RWPE2 (cell line): ENCODE data around the gene CACNG4.

Experiments
- ATAC-seq: fragments of 200-7000 bp; cut with Tn5 transposase; 3 replicates; pipeline ENCODE4 v1.9.1; 2021; ENCODE audit warnings: low read depth
- DNase-seq: peaks from one replicate; pipeline ENCODE4 v3.0.0-alpha.2; 2020; ENCODE audit warnings: low spot score
- H3K27ac ChIP-seq: fragments of 450-650 bp; 2 replicates; pipeline ENCODE4 v1.5.1; 2017; ENCODE audit warnings: mild to moderate bottlenecking; ENCODE audit not compliant: poor library complexity, severe bottlenecking
- H3K27me3 ChIP-seq: fragments of 250-450 bp; sonication (Bioruptor Pico); 2 replicates; pipeline ENCODE4 v1.5.1; 2021; ENCODE audit warnings: mild to moderate bottlenecking, moderate library complexity; ENCODE audit not compliant: insufficient read depth, poor library complexity, severe bottlenecking
- H3K36me3 ChIP-seq: fragments of 250-450 bp; sonication (Bioruptor Pico); 2 replicates; pipeline ENCODE4 v1.5.1; 2020; ENCODE audit warnings: low read depth, mild to moderate bottlenecking, moderate library complexity
- H3K4me1 ChIP-seq: fragments of 250-450 bp; sonication (Bioruptor Pico); 2 replicates; pipeline ENCODE4 v1.5.1; 2021; ENCODE audit warnings: mild to moderate bottlenecking, moderate library complexity; ENCODE audit not compliant: insufficient read depth, poor library complexity, severe bottlenecking
- H3K4me3 ChIP-seq: fragments of 250-450 bp; sonication (Bioruptor Pico); 2 replicates; pipeline ENCODE4 v1.5.1; 2021; ENCODE audit warnings: mild to moderate bottlenecking, moderate library complexity; ENCODE audit not compliant: severe bottlenecking
- H3K9me3 ChIP-seq: fragments of 250-450 bp; sonication (Bioruptor Pico); 2 replicates; pipeline ENCODE4 v1.5.1; 2021; ENCODE audit warnings: mild to moderate bottlenecking, moderate library complexity; ENCODE audit not compliant: severe bottlenecking
- CTCF ChIP-seq: fragments of 450-650 bp; IDR thresholded peaks from one replicate; pipeline ENCODE4 v1.5.1; 2017; ENCODE audit warnings: mild to moderate bottlenecking, moderate library complexity; ENCODE audit not compliant: poor library complexity, severe bottlenecking

Gene CACNG4

GRCh38 chr17:66984730-66985129 is 20.2 kb downstream of the CACNG4 start:
- TF ChIP-seq CTCF = no peak
- no peaks in the 10 kb centered on the region for H3K27me3 ChIP-seq
- H3K27ac ChIP-seq = no peak overlapping the region
- H3K36me3 ChIP-seq = no peaks in the 10 kb centered on the region
- peaks cover 12% of the 10 kb centered on the region for H3K4me1 ChIP-seq
- DNase-seq = no peak
- H3K4me3 ChIP-seq = no peak overlapping the region
- no peak for ATAC-seq
- no peaks in the 10 kb centered on the region for H3K9me3 ChIP-seq

GRCh38 chr17:66985338-66986237 is 21.1 kb downstream of the CACNG4 start:
- Histone ChIP-seq H3K36me3 (no peaks in the 10 kb centered on the region), H3K4me3 (no peak overlapping the region), H3K27me3 (no peaks in the 10 kb centered on the region), H3K9me3 (no peaks in the 10 kb centered on the region), H3K4me1 (peaks cover 3% of the 10 kb centered on the region), H3K27ac (no peak overlapping the region)
- no peak for TF ChIP-seq CTCF
- DNase-seq (no peak), ATAC-seq (no peak)

DNA sequence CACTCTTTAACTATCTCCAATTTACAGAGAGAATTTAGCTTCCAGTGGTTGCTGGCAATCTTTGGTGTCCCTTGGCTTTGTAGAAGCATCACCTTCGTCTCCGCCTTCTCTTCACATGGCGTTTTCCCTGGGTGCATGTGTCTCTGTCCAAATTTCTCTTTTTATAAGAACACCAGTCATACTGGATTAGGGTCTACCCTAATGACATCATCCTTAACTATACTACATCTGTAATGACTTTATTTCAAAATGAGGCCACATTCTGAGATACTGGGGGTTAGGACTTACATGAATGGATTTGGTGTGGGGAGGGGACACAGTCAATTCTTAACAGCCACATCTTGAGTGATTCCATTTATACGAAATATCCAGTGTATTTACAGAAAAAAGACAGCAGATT is 22.2 kb downstream of the CACNG4 start:
- TF ChIP-seq CTCF = no peak
- no peaks in the 10 kb centered on the region for H3K9me3 ChIP-seq
- ATAC-seq (no peak), DNase-seq (no peak)
- H3K4me1 ChIP-seq = no peaks in the 10 kb centered on the region
- no peak overlapping the region for H3K4me3 ChIP-seq
- no peak overlapping the region for H3K27ac ChIP-seq
- no peaks in the 10 kb centered on the region for H3K27me3 ChIP-seq
- no peaks in the 10 kb centered on the region for H3K36me3 ChIP-seq

DNA sequence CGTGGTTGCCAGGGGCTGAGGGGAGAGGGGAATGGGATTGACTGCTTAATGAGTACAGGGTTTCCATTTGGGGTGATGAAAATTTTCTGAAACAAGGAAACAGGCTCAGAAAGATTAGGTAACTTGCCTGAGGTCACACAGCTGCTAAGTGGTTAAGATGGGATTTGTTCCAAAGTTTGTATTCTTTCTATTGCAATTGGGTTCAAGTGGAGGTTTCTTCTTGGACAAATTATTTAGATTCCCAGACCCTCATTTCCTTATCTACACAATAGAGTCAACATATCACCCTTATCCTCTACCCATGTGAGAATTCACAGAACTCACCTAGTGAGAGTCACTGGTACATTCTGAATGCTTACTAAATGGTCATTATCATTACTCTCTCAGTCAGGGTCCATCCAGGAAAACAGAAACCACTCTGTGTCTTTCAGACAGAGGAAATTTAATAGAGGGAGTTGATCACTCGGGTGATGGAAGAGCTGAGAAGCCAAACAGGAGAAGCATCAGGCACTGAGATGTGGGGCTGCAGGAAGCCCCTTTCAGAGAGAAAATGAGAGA is 22.6 kb downstream of the CACNG4 start:
- no peaks in the 10 kb centered on the region for H3K9me3 ChIP-seq
- H3K4me1 ChIP-seq = no peaks in the 10 kb centered on the region
- H3K27ac ChIP-seq = no peak overlapping the region
- DNase-seq (no peak), ATAC-seq (no peak)
- H3K27me3 ChIP-seq = no peaks in the 10 kb centered on the region
- no peak overlapping the region for H3K4me3 ChIP-seq
- H3K36me3 ChIP-seq = no peaks in the 10 kb centered on the region
- no peak for TF ChIP-seq CTCF
